HG03139 (cell line): ENCODE measurements around the gene FOXK1.
"Not testable (repeated sequence)": the region's sequence is repeated elsewhere in the genome, so short reads cannot be mapped to it uniquely, and the experiment has no call there.

Source experiments
- ATAC-seq: cut with Tn5 transposase; IDR thresholded peaks from one replicate; pipeline ENCODE4 v1.9.1; 2021; ENCODE audit not compliant: unreplicated experiment

The FOXK1 gene

DNA sequence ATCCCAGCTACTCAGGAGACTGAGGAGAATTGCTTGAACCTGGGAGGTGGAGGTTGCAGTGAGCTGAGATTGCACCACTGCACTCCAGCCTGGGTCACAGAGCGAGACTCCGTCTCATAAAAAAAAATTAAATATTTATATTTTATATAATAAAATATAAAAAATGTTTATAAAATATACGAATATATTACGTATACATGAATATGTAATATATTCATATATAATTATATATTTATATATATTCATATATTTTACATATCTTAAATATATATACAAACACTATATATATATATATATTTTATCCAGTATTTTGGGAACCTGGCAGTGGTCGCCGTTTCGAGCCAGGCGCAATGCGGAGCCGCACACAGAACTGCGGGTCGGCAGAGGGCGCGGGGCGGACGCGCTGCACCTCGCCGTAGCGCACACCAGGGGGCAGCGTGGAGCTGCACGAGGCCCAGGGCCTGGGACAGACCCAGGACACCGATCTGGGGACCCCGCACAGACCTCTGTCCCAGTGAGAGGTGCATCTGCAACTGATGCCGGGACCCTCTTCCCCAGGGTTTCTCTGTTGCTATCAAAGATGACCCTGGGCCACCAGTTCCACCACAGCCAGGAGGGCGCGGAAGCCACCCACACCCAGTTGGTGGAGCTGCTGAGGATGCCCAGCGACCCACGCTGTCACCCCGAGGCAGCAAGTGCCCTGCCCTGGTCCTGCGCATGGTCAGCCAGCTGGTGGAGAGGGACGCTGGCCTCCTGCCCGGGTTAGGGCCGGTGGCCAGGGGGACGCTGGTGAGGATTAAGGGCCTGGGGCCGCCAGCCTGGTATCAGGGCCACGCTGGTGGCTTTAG is 116.0 kb downstream of the FOXK1 start:
- no peak for ATAC-seq

DNA sequence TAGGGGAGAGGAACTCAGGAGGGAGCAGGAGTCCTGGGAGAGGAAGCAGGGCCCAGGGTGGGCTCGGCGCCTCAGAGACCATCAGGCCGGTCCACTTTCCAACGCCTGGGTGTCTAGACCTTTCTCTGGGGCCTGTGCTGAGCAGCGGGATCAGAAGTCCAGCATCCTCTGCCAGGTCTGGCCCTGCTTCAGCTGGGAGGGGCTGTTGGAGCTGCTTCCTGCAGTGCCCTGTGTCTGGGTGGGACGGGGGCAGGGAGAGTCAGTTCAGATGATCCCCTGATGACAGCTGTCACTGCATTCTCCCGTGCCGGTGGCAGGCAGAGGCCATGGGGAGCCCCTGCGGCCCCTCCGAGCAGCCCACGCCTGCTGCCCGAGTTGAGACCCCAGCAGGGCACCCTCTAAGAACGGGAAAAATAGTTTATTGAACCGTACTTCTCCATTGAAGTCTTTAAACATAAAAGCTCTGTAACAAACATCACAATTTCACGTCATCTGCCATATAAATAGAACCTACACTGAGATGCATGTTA is 116.7 kb downstream of the FOXK1 start:
- ATAC-seq, result no peak

DNA sequence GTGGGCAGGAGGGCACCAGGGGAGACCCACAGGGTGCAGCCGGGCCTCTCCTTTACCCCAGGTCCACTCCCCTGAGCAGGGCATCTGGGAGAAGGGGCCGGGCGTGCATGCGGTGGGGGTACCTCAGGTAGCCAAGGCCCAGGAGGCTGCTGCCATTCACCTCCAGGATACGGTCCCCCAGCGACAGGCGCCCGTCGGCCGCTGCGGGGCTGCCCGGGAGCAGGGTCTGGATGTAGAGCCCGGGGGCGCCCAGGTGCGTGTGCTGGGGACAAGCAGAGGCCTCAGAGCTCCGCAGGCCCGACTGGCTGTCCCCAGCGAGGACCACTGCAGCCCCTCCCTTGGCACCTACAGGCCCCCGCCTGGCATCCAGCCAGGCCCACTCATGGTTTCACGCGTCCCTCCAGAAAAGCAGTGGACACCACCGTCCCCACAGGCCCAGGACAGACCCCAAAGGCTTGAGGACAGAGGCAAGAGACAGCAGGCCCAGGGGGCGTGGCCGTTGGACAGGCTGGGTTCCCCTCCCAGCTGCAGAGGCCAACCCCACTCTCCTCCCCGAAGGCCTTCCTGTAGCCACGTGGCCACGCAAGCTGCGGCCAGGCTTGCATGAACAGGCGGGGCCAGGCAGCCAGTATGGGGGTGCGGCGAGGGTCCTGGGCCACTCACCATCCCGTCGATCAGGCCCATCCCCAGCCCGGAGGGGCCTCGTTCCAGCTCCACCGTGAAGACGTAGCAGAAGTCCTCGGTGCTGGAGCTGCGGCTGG is 117.6 kb downstream of the FOXK1 start:
- ATAC-seq, result no peak

GRCh38 chr7:4800487-4800886 is 118.4 kb downstream of the FOXK1 start:
- no peak for ATAC-seq

GRCh38 chr7:4800926-4801838 is 119.1 kb downstream of the FOXK1 start:
- ATAC-seq, result no peak

DNA sequence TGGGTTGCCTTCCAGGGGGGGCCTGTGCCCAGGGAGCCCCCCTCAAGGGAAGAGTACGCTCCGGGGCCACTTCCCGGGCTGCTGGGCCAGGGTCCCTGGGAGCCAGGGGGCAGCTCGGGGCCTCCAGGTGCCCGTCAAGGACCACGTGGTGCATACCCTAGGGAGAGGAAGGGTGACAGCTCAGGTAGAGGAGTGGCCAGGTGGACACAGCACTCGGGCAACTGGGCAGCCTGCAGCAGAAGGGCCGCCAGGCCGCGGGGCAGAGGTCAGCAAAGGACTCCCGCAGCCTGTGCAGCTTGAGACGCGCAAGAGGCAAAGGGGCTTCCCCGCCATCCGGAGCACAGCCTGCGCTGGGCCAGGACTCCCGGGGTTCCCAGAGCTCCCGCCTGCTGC is 119.7 kb downstream of the FOXK1 start:
- ATAC-seq, result no peak

DNA sequence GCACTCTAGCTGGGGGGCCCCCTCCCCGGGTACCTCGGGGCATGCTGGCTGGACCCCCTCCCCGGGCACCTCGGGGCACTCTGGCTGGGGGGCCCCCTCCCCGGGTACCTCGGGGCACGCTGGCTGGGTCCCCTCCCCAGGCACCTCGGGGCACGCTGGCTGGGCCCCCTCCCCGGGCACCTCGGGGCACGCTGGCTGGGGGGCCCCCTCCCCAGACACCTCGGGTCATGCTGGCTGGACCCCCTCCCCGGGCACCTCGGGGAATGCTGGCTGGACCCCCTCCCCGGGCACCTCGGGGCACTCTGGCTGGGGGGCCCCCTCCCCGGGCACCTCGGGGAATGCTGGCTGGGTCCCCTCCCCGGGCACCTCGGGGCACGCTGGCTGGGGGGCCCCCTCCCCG is 120.5 kb downstream of the FOXK1 start:
- not testable (repeated sequence) for ATAC-seq

- ATAC-seq, result no peak
These were observed 121.5 kb downstream of the FOXK1 start for GRCh38 chr7:4803397-4804241.

DNA sequence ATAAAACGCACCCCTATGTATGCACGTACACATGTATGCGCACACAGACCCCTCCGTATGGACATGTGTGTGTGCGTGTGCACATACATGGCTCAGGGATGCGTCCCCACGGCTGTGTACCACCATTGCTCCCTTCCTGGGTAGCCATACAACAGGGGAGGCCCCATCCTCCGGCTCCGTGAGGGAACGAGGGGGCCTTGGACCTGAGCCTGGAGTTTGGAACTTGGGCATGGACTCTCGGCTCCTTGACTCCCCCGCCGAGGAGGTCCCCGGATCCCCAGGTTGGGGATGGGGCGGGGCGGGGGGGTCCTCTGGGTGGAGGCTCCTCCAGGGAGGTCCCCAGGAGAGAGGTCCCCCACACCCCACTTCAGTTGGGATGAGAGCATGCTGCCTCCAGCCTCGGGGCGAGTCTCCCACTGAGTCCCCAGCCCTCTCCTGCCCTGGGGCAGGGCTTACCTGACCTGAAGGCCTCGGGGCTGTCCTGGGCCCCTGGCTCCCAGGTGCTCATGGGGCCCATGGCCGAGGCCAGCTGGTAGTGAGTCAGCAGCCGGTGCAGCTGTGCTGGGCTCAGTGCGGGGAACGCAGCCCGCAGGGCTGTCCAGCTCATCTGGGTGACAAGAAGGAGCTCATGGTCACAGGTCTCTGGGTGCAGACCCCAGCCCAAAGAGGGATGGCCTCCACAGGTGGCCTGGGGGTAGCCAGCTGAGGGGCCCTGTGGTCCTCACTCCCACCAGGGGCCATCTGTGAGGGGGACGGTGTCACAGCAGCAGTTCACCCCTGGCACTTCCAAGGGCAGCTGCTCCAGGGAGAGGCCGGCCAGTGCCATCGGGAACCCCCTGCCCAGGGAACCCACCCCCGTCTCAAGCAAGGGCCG is 123.3 kb downstream of the FOXK1 start:
- ATAC-seq, result no peak

- no peak for ATAC-seq
These were observed 123.8 kb downstream of the FOXK1 start for GRCh38 chr7:4805984-4806300.

DNA sequence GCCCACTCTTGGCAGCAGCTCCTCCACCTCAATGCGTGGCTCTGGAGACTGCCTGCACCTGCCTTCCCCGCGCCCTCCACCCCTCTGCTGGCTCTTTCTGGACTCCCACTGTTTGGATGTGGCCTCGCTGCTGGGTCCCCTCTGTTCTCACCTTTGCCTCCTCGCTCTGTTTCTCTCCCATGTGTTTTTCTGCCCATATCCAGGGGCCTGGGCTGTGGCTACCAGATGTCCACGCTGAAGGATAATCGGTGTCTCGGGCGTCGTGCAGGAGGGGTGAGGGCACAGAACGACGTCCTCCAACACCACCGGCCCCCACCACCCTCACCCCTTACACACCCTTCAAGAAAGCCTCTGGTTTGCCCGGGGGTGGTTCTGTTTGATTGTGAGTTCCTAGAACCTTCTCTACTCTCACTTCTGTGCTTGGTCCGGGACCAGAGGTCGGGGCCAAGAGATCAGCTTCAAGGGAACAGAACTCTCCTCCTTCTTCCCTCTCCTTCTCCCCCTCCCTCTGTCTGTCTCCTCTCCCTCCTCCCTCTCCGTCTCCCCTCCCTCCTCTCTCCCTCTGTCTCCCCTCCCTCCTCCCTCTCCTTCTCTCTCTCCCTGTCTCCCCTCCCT is 125.0 kb downstream of the FOXK1 start:
- ATAC-seq, result no peak

DNA sequence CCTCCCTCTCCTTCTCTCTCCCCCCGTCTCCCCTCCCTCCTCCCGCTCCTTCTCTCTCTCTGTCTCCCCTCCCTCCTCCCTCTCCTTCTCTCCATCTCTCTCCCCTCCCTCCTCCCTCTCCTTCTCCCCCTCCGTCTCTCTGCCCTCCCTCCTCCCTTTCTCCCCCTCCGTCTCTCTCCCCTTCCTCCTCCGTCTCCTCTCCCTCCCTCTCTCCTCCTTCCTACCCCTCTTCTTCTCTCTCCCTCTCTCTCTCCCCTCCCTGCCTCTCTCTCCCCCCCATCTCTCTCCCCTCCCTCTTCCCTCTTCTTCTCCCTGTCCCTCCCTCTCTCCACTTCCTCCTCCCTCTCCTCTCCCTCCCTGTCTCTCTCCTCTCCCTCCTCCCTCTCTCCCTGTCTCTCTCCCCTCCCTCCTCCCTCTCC is 125.5 kb downstream of the FOXK1 start:
- ATAC-seq, result no peak

DNA sequence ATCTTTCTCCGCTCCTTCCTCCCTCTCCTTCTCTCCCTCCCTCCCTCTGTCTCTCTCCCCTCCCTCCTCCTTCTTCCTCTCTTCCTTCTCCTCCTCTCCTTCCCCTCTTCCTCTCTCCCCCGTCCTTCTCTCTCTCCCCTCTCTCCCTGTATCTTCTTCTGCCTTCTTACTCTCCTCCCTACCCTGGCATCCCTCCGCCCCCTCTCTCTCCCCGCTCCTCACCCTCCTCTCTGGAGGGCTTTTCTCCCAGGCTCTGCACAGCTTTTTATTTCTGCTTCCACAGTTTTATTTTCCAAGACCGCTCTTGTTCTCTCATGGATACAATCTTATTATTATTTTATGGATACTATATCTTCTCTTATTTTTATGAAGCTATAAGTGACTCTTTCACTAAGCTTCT is 125.9 kb downstream of the FOXK1 start:
- no peak for ATAC-seq

- no peak for ATAC-seq
These were observed 126.5 kb downstream of the FOXK1 start for GRCh38 chr7:4808565-4808964.

DNA sequence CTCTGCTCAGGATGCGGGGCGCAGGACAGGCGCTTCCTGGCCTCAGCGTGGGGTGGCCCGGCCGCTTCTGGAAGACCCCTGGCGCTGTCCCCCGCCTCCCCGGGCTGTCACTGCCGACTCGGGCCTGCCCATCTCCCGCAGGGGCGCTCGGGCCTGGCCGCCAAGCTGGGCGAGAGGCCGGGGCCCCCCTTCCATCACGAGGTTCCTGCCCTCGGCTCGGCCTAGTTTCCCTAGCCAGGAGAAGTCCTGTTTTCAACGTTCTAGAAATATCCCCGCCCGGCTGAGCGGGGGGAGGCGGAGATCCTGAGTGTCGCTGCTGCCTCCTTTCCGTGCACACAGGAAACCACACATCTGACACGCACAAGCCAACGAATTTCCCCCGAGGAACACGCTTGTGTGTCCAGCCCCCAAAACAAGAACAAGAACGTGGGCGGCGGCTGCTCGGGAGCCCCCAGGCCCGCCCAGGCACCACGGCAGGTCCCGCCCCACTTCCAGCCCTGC is 127.0 kb downstream of the FOXK1 start:
- no peak for ATAC-seq

DNA sequence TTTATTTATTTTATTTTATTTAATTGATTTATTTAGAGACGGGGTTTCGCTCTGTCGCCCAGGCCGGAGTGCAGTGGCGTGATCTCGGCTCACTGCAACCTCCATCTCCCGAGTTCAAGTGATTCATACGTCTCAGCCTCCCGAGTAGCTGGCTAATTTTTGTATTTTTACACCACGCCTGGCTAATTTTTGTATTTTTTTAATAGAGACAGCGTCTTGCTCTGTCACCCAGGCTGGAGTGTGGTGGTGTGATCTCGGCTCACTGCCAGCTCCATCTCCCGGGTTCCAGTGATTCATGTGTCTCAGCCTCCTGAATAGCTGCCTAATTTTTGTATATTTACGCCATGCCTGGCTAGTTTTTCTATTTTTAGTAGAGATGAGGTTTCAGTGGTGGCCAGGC is 127.6 kb downstream of the FOXK1 start:
- no peak for ATAC-seq

GRCh38 chr7:4814433-4814832 is 132.3 kb downstream of the FOXK1 start:
- no peak for ATAC-seq

DNA sequence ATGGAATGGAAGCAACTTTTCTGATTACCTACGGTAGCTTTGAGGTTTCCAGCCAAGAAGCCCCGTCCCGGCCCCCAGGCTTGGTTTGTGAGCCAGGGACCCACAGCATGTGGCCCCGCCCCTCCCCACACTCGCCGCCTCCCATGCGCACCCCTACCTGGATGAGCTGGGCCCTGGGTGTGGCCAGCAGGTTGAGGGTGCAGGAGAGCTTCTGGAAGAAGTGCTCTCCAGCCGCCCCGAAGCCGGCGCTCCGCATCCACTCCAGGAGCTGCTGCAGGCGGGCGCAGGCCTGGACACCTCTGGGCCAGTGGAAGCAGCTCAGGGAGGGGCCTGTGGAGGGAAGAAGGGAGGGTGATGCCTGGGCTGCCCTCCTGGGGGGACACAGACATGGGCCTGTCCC is 133.0 kb downstream of the FOXK1 start:
- no peak for ATAC-seq
